ENCODE results near the gene MYO18A.

MYO18A gene

DNA sequence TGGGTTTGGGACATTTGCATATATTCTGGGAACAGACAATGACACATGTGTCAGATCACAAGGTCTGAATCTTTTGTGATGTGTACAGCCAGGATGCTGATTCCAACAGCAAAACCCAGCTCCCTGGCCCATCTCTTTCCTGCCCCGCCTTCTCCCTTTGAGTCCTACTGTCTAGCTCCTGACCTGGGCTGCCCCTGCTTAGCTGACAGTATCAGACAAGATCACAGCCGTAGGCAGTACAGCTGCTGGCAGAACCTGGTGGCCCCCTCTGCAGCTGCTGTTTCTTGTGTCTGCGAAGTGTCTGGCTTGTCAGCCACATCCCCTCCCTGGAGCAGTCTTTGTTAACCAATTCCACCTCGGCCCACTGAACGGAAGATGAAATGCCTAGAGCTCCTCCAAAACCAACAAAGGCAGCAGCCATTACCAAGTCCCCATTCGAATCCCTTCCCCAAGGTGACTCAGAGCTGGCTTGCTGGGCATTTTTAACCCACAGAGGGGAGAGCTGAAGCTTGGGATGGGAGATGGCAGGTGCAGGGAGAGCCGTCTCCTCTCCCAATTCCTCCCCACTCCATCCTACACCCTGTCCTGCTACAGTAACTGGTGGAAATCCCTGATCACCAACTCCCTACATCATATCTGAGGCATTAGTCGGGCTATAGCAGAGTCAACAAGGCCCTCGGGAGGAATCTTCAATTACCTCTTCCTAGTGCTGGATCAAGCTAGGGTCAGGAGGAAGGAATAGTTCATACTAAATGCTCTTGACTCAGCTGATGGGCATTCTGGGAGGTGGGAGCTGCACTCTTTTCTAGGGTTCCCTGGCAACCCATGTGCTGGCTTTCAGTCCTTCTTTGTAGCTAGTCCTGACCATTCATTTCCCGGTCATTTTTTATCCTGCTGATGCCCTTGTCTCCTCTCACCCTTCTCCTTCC lies 131.5 kb downstream of the MYO18A start:
- DNase-seq, result no peak

DNA sequence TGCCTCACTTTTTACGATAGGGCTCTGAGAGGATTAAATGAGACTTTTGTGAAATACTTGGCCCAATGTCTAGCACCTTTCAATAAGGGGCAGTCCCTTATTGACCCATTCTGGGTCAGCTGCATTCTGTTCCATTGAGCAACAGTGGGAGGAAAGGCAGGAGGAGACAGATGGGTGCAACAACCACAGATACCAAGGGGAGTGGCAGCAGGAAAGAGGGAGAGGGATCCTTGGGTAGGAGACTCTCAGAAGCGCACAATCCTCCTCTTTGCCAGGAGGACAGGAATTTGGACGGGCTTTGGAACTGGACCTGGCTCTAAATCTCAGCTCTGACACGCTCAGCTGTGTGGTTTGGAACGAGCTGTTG lies 133.7 kb downstream of the MYO18A start:
- no peak for DNase-seq

DNA sequence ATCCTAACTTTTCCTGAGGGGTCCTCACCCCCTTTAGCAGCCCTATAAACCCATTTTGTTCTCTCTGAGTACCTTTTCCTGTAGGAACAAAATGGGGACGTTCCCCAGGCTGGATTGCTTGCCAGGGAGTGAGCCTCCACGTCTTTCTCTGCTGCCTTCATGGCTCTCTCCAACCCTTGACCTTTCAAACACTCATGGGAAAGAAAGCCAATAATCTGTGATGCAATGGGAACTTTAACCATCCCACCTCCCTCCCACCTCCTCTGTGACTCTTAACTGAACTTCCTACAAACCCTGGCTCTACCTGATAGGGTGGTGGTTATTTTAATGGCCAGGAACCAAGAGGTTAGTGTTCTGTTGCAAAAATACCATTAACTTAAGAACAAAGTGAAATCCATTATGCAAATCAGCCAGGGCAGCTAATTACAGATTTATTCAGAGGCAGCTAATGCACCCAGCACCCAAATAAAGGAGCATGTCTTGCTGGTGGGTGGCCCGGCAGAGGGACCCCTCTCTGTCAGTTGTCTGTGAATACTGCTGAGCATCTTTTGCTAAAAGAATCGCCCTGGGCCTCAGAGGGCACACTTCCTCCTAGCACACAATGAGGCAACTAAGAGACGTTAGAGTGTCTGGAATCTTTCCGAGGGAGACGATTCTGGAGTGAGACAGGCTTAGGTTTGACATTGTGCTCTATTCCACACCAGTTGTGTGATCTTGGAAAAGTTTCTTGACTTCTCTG lies 134.3 kb downstream of the MYO18A start:
- no peak for DNase-seq

DNA sequence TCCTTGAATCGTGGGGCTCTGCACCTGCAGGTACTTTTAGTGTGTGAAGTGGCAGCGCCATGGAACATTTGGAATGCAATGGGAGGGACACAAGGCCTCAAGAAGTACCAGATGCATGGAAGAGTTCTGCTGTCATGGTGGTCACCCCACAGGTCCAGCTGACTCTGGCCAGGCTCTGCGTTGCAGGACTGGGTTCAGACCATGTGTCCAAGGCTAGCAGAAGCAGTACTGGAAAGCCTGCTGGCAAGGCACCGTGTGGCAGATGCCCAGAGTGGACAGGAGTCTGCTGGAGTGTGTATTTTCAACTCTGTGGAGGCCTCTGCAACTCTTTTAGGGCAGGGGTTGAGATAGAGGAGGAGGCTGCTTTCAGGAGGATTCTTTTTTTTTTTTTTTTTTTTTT lies 135.2 kb downstream of the MYO18A start:
- DNase-seq, result no peak

DNA sequence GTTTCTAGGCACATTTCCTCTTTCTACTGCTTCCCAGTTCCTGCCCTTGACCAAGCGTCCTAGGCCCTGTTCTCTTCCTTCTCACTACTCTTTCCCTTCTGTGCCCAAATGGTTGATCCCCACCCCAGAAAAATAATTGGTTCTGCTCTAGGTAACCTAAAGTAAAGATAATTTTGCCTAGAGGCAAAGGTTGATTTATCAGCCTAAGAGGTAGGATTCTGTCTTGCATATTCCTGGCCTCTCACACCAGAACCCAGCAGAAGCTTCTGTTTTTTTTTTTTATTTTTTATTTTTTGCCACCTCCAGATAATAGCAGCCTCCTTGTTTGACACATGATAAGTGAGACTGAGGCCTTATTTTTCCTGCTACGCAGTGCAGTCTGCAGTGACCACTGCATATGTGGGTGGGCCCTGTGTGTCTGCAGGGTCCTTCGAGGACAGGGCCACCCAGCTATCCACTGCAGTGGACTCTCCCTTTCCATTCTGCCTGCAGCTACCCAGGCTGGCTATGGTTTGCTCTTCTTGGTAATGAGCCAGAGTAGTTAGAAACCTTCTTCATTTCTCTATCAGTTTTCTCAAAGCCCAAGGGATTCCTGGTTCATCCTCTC lies 136.6 kb downstream of the MYO18A start:
- no peak for DNase-seq

DNA sequence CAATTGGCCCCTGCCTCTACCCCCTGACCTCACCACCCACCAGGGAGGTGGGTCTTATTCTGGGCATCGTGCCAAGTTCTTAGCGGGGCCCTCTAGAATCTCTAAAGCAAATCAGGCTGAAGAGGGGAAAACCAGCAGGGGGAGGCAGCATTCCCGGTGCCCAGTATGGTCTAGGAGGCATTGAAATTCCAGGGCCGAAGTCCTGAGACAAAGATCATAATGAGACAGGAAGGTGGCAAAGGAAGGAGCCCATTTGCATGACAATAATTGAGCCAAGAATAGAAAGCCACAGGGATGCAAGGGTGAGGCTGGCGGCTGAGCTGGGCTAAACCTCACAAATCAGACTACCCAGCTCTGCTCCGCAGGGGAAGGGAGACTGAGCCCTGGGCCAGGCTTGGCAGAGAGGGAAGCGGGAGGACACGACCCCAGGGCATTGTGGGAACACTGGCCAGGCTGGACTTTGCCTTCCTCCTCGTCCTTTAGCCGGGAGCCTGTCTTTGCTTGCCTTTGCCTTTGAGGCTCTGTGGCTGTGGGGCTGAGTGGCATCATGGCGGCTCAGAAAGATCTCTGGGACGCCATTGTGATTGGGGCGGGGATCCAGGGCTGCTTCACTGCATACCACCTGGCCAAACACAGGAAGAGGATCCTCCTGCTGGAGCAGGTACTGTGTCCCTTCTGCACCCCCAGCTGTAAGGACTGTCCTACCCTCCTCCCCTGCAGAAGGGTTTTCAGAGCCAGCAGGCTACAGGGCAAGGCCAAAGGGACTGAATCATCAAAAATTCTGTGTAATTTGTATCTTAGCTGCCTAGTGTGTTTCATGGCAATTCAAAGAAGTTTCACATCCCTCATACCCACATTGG lies 137.3 kb downstream of the MYO18A start, which contains the start of gene PIPOX:
Gene PIPOX, plus strand, starts transcription at position 463 of the 860 bp plus-strand sequence. Its CDS starts 85 bp downstream, at position 548.
- no peak for DNase-seq

DNA sequence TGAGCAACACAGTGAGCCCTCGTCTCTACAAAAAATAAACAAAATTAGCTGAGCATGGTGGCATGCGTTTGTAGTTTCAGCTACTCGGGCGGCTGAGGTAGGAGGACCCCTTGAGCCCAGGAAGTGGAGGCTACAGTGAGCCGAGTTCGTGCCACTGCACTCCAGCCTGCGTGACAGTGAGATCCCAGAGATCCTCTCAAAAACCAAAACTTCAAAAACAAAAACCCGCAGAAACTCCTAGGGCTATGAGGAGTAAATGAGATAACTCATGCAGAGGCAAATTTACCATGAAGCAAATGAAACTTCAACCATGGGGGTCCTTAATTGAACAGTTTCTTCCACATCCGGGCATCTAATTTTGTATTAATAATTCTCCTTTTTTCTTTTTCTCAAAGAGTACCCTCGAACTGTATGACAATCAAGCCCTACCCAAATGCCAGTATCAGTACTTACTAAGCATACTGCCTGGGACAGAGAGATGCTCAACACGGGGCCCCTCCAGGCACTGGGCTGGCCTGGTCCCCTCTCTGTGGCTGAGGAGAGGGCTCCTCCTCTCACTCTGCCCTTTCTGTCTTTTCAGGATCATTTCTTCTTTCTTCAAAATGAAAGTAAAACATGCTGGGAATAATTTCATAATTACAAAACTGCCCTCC lies 138.0 kb downstream of the MYO18A start:
- no peak for DNase-seq

DNA sequence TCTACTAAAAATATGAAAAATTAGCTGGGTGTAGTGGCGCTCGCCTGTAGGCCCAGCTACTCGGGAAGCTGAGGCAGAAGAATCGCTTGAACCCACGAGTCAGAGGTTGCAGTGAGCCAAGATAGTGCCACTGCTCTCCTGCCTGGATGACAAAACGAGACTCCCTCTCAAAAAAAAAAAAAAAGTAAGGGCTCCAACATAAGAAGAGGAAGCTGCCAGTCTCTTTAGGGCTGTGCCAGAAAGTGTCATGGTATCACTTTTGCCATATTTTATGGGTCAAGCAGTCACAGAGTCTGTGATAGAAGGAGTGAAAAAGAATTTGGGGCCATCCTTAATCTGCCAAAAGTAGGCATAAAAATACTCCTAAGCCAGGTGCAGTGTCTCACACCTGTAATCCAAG lies 138.6 kb downstream of the MYO18A start:
- no peak for DNase-seq

DNA sequence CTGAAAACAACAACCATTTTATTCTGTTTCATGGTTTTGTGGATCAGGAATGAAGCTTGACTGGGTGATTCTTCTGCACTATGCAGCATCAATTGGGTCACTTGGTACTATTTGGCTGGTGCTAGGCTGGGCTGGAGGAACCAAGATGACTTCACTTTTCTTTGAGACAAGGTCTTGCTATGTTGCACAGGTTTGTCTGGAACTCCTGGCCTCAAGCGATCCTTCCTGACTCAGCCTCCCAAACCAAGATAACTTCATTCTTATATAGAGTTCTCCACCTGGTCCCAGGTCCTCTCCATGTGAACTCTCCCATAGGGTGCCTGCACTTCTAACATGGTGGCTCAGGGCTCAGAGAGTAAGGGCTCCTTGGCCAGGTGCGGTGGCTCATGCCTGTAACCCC lies 139.1 kb downstream of the MYO18A start:
- no peak for DNase-seq

DNA sequence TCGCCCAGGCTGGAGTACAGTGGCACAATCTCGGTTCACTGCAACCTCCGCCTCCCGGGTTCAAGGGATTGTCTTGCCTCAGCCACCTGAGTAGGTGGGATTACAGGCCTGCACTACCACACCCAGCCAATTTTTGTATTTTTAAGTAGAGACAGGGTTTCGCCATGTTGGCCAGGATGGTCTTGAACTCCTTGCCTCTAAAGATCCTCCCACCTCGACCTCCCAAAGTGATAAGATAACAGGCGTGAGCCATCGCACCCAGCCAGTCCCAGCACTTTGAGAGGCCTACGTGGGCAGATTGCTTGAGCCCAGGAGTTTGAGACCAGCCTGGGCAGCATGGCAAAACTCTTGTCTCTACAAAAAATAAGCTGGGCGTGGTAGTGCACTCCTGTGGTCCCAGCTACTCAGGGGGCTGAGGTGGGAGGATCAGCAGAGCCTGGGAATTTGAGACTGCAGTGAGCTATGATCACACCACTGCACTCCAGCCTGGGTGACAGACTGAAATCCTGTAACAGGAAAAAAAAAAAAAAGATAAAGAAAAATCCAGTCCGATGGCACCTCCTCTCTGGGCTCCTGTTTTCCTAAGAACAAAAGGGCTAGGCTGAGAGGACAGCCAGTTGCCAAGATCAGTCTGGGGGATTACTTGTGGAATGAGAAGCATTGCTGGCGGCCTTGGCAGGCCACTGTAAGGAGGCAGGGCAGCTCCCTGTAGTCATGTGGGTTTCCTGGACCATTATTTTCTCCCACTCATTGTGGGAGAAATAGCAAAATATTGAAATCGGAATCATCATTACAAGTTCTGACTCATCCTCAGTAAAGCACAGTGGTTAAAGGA lies 140.2 kb downstream of the MYO18A start:
- peak; percentile 81 for DNase-seq

DNA sequence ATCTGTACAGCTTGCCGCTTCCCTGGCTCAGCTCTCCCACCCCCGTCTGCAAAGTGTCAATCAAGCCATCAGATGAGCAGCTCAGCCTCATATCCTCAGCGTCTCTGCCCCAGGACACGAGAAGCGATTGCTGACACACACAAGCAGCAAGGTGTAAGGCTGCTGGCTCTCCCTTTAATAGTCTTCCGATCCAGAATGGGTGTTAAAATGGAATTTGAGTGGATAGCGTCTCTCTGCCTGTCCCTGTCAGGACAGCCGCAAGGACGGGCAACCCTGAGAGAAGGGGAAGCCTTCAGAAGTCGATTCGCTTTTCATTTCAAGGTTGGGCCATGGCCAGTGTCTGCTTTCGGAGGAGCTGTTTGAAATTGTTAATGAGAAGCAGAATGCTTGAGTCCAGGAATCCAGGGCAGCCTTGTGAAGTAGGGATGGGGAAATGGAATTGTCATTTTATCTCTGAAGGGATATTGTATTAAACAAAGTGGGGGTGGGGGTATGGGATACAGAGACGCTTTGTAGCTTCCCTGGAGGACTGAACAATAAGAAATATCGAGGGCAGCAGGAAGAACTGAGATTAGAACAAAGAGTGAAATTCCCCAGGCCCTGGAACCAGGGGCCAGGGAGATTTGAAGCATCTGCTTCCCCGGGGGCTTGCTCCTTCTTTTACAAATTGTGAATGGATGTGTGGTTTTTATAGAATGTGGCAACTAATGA lies 142.0 kb downstream of the MYO18A start:
- DNase-seq, result no peak

DNA sequence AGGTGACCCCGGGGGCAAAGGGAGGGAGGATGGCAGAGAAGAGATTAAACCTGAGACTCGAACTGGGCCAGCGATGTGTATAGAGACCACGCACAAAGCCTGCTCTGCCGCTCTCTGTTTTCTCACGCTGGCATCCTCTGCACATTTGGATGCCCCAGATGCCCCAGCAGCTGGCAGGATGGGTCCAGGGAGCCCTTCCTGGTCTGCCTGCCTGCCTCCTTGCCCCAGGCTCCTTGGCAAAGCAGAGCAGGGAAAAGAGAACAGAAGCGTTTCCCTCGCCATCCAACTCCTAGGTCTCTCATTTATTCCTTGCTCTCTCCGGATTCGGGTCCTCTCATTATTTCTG lies 142.5 kb downstream of the MYO18A start:
- no peak for DNase-seq

DNA sequence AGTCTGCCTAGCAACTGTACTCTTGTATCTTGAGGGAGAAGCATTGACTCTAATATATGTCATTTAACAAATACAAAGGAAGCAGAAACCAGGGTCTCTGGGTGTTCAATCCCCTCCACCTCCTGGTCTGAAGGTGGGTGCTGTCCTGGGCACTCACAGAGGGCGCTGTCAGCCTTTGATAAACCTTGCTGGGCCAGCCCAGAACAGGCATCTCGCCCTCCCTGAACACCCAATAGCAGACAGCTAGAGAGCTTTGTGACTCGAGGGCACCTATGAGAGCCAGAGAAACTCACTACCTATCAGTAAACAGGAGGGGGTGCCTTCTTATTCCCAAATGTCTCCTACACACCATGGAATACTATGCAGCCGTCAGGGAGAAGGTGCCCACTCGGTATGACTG lies 143.6 kb downstream of the MYO18A start:
- no peak for DNase-seq

DNA sequence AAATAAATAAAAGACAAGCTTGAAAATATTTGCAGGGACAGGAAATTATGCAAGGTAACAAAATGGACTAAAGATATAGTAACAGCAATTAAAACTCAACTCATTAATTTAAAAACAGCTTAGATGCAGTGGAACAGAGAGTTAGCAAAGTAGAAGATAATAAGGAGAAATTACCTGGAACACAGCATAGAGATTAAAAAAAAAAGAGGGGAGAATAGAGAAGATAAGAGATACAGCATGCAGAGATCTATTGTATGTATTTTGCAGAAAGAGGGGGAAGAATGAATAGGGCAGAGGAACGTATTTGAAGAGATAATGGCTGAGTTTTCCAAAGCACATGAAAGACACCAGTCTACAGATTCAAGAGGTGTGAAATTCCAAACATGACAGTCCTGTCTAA lies 145.7 kb downstream of the MYO18A start:
- no peak for DNase-seq

DNA sequence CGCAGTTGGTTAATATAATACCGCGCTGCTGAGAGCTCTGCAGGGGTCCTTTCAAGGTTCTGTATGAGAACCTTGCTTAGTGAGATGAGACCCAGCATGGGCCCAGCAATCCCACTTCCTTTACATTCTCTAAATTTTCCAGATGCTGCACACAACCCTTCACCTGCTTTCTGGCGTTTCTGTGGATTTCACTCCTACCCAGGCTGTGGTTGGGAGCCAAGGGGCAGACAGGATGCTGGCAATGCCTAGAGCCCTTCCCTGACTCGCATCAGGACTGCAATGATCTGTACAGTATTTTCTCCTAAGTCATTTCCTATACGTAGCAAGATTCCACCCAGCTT lies 147.4 kb downstream of the MYO18A start:
- no peak for DNase-seq

DNA sequence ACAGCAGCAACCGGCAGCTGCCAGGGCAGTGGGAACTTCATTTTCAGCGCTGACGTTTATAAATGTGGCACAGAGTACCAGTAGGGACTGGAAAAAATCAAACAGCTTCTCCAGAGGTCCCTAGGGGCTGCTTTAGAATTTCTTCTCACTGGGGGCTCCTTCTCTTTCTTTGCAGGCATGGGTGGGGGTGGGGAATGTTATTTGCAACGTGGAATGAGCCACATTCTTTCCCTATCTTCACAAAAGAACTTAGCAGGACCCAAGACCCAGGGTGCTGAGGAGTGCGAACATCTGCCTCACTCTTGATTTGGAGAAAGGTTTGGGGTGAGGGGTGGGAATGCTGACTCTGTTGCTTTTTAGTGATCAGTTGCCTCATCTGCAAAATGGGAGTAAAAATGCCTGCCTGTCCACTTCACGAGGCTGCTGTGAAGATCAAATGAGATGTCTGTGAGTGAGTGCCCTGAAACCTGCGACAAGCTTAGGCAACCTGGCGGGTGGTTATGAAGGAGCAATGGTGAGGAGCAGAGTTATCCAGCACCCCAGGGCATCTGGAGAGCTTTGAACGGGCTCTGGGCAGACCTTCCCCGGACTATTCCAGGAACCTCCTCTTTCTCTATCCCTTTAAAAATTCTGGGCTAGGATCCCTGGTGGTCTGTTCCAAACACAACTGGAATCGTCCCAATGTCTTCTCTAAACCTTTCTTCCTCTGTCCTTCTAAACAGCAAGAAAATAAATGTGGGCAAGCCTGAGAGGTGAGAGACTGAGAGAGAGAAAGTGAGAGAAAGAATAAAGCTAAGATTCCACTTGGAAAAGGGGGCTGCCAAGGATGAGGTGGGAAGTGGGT lies 148.0 kb downstream of the MYO18A start:
- DNase-seq, result no peak

DNA sequence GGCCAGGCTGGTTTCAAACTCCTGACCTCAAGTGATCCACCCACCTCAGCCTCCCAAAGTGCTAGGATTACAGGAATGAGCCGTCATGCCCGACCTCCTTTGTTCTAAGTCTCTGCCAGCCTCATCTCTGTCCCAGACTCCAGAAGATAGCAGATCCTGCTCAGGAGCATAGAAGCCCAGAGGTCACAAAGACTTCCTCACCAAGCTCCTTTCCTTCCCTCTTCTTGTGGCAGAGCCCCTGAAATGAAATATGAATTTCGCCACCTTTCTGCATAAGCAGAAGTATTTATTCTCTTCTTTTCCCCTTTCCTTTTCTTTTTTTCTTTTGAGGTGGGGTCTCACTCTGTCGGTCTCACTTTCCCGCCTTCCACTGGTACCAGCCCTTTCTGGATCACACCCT lies 148.7 kb downstream of the MYO18A start:
- DNase-seq, result no peak

DNA sequence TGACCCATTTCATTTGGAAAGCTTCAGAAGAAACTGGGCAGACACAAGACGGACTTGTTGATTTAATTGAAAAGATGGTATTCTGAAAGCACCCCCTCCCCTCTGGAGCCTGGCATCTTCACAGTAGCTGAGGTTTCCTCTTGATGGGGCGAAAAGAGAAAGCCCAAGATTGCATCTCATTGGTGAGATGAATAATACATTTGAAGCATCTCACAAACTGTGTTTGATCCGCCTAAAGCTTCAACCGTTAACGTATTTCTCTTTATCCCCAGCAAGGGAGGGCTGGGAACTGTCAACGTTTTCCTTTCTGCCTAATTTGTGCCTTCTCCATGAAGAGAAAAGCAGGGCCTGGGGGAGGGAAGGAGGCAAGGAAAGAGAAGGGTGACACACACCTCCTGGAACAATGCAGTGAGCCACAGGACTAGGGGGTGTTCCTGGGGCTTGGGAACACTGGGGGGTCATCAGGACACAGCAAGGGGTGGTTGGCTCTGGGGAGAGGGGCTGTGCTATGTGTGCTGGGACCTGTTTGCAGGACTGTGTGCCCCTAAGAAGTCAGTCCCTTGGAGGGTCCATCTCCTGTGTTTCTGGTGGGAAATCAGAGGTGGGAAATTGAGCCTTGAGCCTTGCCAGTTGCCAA lies 155.8 kb downstream of the MYO18A start:
- no peak for DNase-seq

DNA sequence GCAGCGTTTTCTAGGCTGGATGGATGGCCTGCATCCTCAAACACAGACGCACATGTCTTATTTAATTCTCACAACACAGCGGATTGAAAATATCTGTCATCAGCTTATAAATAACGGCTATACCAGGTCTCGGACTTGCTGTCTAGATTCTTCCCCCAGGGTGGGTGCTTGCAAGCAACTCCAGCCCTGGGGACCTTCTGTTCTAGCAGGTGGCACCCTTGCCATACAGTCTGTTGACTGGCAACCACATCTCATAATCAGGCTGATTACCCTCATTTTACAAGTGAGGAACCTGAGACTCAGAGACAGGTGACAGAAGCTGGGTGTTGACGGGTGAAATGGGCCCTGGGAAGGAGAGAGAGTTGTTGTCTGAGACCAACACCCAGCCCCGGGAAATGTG lies 158.1 kb downstream of the MYO18A start:
- no peak for DNase-seq

All from HCEC 1CT (cell line).